ENCODE measurements around the gene ZNF8. TPM values are rescaled to one million over a fixed set of nuclear protein-coding genes. Genes with fewer than 3 reads are reported as not detected.
"Not testable (repeated sequence)": the region's sequence is repeated elsewhere in the genome, so short reads cannot be mapped to it uniquely, and the experiment has no call there.

ZNF8 gene
- total and polyA plus RNA-seq, 2 donors (not counting 1 experiment from before 2014, with no cell fraction given): 3.4 to 8.0 TPM

- CTCF ChIA-PET; H3K27me3 ChIP-seq (replicated peaks in 1 of 4; ENCODE audit: control extremely low read depth in 1 of 4, control insufficient read depth in 3 of 4, insufficient read depth in 4 of 4, low read length in 3 of 4); H3K4me3 ChIP-seq (ENCODE audit: control extremely low read depth in 1 of 5, extremely low read depth in 1 of 5, insufficient read depth in 1 of 5, low read depth in 2 of 5, low read length in 4 of 5); intact Hi-C loops (cut with micrococcal nuclease); ATAC-seq (ENCODE audit: low read depth); H3K4me3 Mint-ChIP-seq; H3K4me2 ChIP-seq (replicated peaks; ENCODE audit: low read depth, low read length, poor library complexity, severe bottlenecking); H3K27ac ChIP-seq (ENCODE audit: low read length in 2 of 2); POLR2A ChIA-PET; H3K4me1 ChIP-seq (ENCODE audit: control insufficient read depth in 2 of 2, insufficient read depth in 2 of 2, low read length in 2 of 2); H3K27me3 Mint-ChIP-seq; H3K9me3 ChIP-seq (ENCODE audit: control extremely low read depth in 1 of 3, control insufficient read depth in 2 of 3, insufficient read depth in 1 of 3, low read length in 2 of 3); H3K27ac Mint-ChIP-seq; H2AFZ ChIP-seq (ENCODE audit: insufficient read depth, low read depth, low read length, poor library complexity, severe bottlenecking); H3K9ac ChIP-seq (ENCODE audit: low read length); DNase-seq; H3K9me3 Mint-ChIP-seq (ENCODE audit: insufficient read depth): not testable (repeated sequence)
- WGBS (ENCODE audit: insufficient coverage): 86% methylated on average over 7 of the region's 13 CpGs
- peaks cover 37% of the 10 kb centered on the region for H3K79me2 ChIP-seq (ENCODE audit: control insufficient read depth, insufficient read depth, low read length)
- peak; percentile 41 for TF ChIP-seq CTCF (IDR thresholded peaks at IDR 0.05)
- H3K36me3 ChIP-seq (replicated peaks in 1 of 2; ENCODE audit: control extremely low read depth in 1 of 2, control insufficient read depth in 1 of 2, extremely low read depth in 1 of 2, insufficient read depth in 2 of 2, low read length in 1 of 2): peaks cover 1 to 68% of the 10 kb centered on the region in 2 experiments
- peaks cover 22% of the 10 kb centered on the region for H3K4me1 Mint-ChIP-seq
- H4K20me1 ChIP-seq (ENCODE audit: control insufficient read depth, insufficient read depth, low read length, poor library complexity, severe bottlenecking): peaks cover 11% of the 10 kb centered on the region
These were observed 31.9 kb downstream of the ZNF8 start for GRCh38 chr19:58310685-58311084.

GRCh38 chr19:58311345-58311865 is 32.6 kb downstream of the ZNF8 start:
- Histone ChIP-seq H3K27me3 (replicated peaks in 1 of 4; ENCODE audit: control extremely low read depth in 1 of 4, control insufficient read depth in 3 of 4, insufficient read depth in 4 of 4, low read length in 3 of 4) (no peaks in the 10 kb centered on the region), H3K9ac (ENCODE audit: low read length) (no peak overlapping the region), H3K4me1 (ENCODE audit: control insufficient read depth in 2 of 2, insufficient read depth in 2 of 2, low read length in 2 of 2) (peaks cover 2% of the 10 kb centered on the region in 2 donors), H3K36me3 (replicated peaks in 1 of 2; ENCODE audit: control extremely low read depth in 1 of 2, control insufficient read depth in 1 of 2, extremely low read depth in 1 of 2, insufficient read depth in 2 of 2, low read length in 1 of 2) (peaks cover 1 to 68% of the 10 kb centered on the region in 2 experiments), H4K20me1 (ENCODE audit: control insufficient read depth, insufficient read depth, low read length, poor library complexity, severe bottlenecking) (peaks cover 11% of the 10 kb centered on the region), H3K4me3 (ENCODE audit: control extremely low read depth in 1 of 5, extremely low read depth in 1 of 5, insufficient read depth in 1 of 5, low read depth in 2 of 5, low read length in 4 of 5) (no peak overlapping the region), H3K79me2 (ENCODE audit: control insufficient read depth, insufficient read depth, low read length) (peaks cover 30% of the 10 kb centered on the region), H2AFZ (ENCODE audit: insufficient read depth, low read depth, low read length, poor library complexity, severe bottlenecking) (no peak overlapping the region), H3K4me2 (replicated peaks; ENCODE audit: low read depth, low read length, poor library complexity, severe bottlenecking) (no peak overlapping the region), H3K27ac (ENCODE audit: low read length in 2 of 2) (no peak overlapping the region), H3K9me3 (ENCODE audit: control extremely low read depth in 1 of 3, control insufficient read depth in 2 of 3, insufficient read depth in 1 of 3, low read length in 2 of 3) (peaks cover 0 to 9% (median 0%) of the 10 kb centered on the region in 3 donors)
- no peak for ATAC-seq (ENCODE audit: low read depth)
- Mint-ChIP-seq H3K27ac (no peak overlapping the region), H3K4me3 (no peak overlapping the region), H3K4me1 (peaks cover 16% of the 10 kb centered on the region), H3K9me3 (ENCODE audit: insufficient read depth) (no peaks in the 10 kb centered on the region), H3K27me3 (no peaks in the 10 kb centered on the region)
- no peak for DNase-seq
- CTCF ChIA-PET: no interaction called here
- no peak for TF ChIP-seq CTCF (IDR thresholded peaks at IDR 0.05)
- no peak for TF ChIP-seq EZH2 (IDR thresholded peaks at IDR 0.05; ENCODE audit: borderline replicate concordance, insufficient read depth, low read depth, low read length, poor library complexity, severe bottlenecking)
- WGBS (ENCODE audit: insufficient coverage): 97% methylated on average over 6 of the region's 7 CpGs
- intact Hi-C loops (cut with micrococcal nuclease): no loop called here
- POLR2A ChIA-PET: no interaction called here
